ENCODE data around the gene FAM110C. TPM values are rescaled to one million over a fixed set of nuclear protein-coding genes. Genes with fewer than 3 reads are reported as not detected.

FAM110C gene
- total and polyA plus RNA-seq, 4 donors, result 4.8 to 18.2 (median 5.0) TPM

DNA sequence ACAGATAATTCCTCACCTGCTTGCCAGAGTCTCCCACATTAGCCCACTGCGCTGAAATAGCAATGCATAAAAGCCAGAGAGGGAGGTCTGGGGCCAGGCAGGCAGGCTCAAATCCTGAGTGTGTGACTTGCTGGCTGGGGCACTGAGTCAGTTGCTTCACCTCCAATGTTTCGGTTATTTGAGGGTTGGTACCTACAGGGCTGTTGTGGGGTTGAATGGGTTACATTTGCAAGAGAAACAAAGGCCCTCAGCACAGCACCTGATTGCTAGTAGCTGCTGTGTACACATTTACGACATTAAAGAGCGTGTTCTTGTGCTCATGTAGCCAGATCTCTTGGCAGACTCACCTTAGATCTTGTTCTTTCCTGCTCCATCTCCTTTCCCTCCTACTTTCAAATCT is 34.1 kb upstream of the FAM110C start:
- DNase-seq (ENCODE audit: low spot score), result no peak
- Histone ChIP-seq H3K27ac (ENCODE audit: low read depth in 1 of 2, low read length in 2 of 2) (no peak overlapping the region), H3K36me3 (ENCODE audit: control insufficient read depth in 4 of 4, insufficient read depth in 3 of 4, low read depth in 1 of 4, low read length in 3 of 4) (no peaks in the 10 kb centered on the region), H3K9me3 (ENCODE audit: control insufficient read depth in 4 of 4, low read length in 3 of 4) (no peaks in the 10 kb centered on the region), H3K27me3 (ENCODE audit: control insufficient read depth in 4 of 4, insufficient read depth in 4 of 4, low read length in 3 of 4) (no peaks in the 10 kb centered on the region), H3K9ac (ENCODE audit: low read depth in 1 of 2, low read length in 2 of 2) (no peak overlapping the region), H3K4me3 (ENCODE audit: low read depth in 1 of 3, low read length in 3 of 3) (no peak overlapping the region), H3K4me1 (ENCODE audit: control insufficient read depth in 4 of 4, insufficient read depth in 4 of 4, low read length in 3 of 4) (no peaks in the 10 kb centered on the region)
- 77% methylated on average over 4 of the region's 4 CpGs for WGBS
- TF ChIP-seq, protein P1, sequence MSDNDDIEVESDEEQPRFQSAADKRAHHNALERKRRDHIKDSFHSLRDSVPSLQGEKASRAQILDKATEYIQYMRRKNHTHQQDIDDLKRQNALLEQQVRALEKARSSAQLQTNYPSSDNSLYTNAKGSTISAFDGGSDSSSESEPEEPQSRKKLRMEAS (IDR thresholded peaks at IDR 0.05), result no peak
- TF ChIP-seq, protein P2, sequence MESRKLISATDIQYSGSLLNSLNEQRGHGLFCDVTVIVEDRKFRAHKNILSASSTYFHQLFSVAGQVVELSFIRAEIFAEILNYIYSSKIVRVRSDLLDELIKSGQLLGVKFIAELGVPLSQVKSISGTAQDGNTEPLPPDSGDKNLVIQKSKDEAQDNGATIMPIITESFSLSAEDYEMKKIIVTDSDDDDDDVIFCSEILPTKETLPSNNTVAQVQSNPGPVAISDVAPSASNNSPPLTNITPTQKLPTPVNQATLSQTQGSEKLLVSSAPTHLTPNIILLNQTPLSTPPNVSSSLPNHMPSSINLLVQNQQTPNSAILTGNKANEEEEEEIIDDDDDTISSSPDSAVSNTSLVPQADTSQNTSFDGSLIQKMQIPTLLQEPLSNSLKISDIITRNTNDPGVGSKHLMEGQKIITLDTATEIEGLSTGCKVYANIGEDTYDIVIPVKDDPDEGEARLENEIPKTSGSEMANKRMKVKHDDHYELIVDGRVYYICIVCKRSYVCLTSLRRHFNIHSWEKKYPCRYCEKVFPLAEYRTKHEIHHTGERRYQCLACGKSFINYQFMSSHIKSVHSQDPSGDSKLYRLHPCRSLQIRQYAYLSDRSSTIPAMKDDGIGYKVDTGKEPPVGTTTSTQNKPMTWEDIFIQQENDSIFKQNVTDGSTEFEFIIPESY (IDR thresholded peaks at IDR 0.05), result no peak
- TF ChIP-seq NR2F2 (IDR thresholded peaks at IDR 0.05), result no peak
- TF ChIP-seq FOXA1 (IDR thresholded peaks at IDR 0.05), result no peak
- TF ChIP-seq GABPA (IDR thresholded peaks at IDR 0.05 in 1 of 2, conservative IDR thresholded peaks at IDR 0.05 in 1 of 2), result no peak
- TF ChIP-seq HNF4A (conservative IDR thresholded peaks at IDR 0.05), result no peak
- TF ChIP-seq YY1 (IDR thresholded peaks at IDR 0.05), result no peak
- no peak for TF ChIP-seq HNF4G (IDR thresholded peaks at IDR 0.05)
- TF ChIP-seq, protein P3, sequence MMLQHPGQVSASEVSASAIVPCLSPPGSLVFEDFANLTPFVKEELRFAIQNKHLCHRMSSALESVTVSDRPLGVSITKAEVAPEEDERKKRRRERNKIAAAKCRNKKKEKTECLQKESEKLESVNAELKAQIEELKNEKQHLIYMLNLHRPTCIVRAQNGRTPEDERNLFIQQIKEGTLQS (IDR thresholded peaks at IDR 0.05), result no peak
- no peak for TF ChIP-seq FOXA2 (IDR thresholded peaks at IDR 0.05)
- TF ChIP-seq, protein P4, sequence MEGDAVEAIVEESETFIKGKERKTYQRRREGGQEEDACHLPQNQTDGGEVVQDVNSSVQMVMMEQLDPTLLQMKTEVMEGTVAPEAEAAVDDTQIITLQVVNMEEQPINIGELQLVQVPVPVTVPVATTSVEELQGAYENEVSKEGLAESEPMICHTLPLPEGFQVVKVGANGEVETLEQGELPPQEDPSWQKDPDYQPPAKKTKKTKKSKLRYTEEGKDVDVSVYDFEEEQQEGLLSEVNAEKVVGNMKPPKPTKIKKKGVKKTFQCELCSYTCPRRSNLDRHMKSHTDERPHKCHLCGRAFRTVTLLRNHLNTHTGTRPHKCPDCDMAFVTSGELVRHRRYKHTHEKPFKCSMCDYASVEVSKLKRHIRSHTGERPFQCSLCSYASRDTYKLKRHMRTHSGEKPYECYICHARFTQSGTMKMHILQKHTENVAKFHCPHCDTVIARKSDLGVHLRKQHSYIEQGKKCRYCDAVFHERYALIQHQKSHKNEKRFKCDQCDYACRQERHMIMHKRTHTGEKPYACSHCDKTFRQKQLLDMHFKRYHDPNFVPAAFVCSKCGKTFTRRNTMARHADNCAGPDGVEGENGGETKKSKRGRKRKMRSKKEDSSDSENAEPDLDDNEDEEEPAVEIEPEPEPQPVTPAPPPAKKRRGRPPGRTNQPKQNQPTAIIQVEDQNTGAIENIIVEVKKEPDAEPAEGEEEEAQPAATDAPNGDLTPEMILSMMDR (IDR thresholded peaks at IDR 0.05; ENCODE audit: low read depth, low read length, missing input control), result no peak
- TF ChIP-seq RAD21 (IDR thresholded peaks at IDR 0.05), result no peak

DNA sequence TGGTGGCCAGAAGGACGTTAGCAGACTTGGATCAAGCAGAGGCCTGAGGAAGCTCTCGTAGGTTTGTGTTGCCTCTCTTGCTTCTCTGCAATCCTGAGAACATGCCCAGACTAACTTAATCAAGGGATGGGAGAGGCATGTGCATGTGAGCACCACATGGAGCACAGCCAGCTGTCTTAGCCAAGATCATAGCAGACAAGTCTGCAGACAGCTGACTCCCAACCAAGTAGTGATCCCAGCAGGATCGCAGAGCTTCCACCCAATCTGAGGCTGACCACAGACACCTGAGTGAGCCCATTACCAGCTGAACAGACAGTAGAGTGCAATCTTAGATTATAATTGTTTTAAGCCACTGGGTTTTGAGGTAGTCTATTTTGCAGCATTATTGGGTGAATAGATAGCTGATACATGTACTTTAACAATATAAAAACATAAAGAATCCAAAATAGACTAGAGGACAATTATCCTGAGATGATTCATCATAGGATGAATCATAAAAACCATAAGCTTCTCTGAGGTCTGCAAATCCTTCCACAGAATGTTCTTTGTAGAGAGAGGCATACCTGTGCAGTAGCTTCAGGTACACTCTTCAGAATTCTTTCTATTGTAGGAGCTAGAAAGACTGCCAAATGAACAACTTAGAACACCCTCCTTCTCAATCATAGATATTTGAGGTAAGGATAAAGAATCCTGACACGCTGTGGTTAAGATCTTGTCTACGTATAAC is 25.2 kb upstream of the FAM110C start:
- no peak overlapping the region for H3K9ac ChIP-seq (ENCODE audit: low read depth in 1 of 2, low read length in 2 of 2)
- H3K4me1 ChIP-seq (ENCODE audit: control insufficient read depth in 4 of 4, insufficient read depth in 4 of 4, low read length in 3 of 4), result no peaks in the 10 kb centered on the region
- H3K4me3 ChIP-seq (ENCODE audit: low read depth in 1 of 3, low read length in 3 of 3), result no peak overlapping the region
- no peak overlapping the region for H3K27ac ChIP-seq (ENCODE audit: low read depth in 1 of 2, low read length in 2 of 2)
- H3K9me3 ChIP-seq (ENCODE audit: control insufficient read depth in 4 of 4, low read length in 3 of 4), result no peaks in the 10 kb centered on the region
- H3K27me3 ChIP-seq (ENCODE audit: control insufficient read depth in 4 of 4, insufficient read depth in 4 of 4, low read length in 3 of 4), result no peaks in the 10 kb centered on the region
- no peaks in the 10 kb centered on the region for H3K36me3 ChIP-seq (ENCODE audit: control insufficient read depth in 4 of 4, insufficient read depth in 3 of 4, low read depth in 1 of 4, low read length in 3 of 4)
- no peak for TF ChIP-seq SP1 (IDR thresholded peaks at IDR 0.05)
- TF ChIP-seq NR2F2 (IDR thresholded peaks at IDR 0.05), result no peak
- TF ChIP-seq FOXA2 (IDR thresholded peaks at IDR 0.05), result no peak
- no peak for TF ChIP-seq TAF1 (conservative IDR thresholded peaks at IDR 0.05)
- no peak for TF ChIP-seq YY1 (IDR thresholded peaks at IDR 0.05)
- TF ChIP-seq GABPA (IDR thresholded peaks at IDR 0.05 in 1 of 2, conservative IDR thresholded peaks at IDR 0.05 in 1 of 2), result no peak
- TF ChIP-seq HNF4G (IDR thresholded peaks at IDR 0.05), result no peak
- no peak for TF ChIP-seq JUND (IDR thresholded peaks at IDR 0.05)
- no peak for TF ChIP-seq EGR1 (IDR thresholded peaks at IDR 0.05; ENCODE audit: low read depth in 2 of 2)
- TF ChIP-seq, protein P5, sequence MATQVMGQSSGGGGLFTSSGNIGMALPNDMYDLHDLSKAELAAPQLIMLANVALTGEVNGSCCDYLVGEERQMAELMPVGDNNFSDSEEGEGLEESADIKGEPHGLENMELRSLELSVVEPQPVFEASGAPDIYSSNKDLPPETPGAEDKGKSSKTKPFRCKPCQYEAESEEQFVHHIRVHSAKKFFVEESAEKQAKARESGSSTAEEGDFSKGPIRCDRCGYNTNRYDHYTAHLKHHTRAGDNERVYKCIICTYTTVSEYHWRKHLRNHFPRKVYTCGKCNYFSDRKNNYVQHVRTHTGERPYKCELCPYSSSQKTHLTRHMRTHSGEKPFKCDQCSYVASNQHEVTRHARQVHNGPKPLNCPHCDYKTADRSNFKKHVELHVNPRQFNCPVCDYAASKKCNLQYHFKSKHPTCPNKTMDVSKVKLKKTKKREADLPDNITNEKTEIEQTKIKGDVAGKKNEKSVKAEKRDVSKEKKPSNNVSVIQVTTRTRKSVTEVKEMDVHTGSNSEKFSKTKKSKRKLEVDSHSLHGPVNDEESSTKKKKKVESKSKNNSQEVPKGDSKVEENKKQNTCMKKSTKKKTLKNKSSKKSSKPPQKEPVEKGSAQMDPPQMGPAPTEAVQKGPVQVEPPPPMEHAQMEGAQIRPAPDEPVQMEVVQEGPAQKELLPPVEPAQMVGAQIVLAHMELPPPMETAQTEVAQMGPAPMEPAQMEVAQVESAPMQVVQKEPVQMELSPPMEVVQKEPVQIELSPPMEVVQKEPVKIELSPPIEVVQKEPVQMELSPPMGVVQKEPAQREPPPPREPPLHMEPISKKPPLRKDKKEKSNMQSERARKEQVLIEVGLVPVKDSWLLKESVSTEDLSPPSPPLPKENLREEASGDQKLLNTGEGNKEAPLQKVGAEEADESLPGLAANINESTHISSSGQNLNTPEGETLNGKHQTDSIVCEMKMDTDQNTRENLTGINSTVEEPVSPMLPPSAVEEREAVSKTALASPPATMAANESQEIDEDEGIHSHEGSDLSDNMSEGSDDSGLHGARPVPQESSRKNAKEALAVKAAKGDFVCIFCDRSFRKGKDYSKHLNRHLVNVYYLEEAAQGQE (IDR thresholded peaks at IDR 0.05), result no peak
- no peak for TF ChIP-seq FOXA1 (IDR thresholded peaks at IDR 0.05)
- TF ChIP-seq, protein P3 (IDR thresholded peaks at IDR 0.05), result no peak
- TF ChIP-seq, protein P4 (IDR thresholded peaks at IDR 0.05; ENCODE audit: low read depth, low read length, missing input control), result no peak
- TF ChIP-seq RXRA (IDR thresholded peaks at IDR 0.05), result no peak
- DNase-seq (ENCODE audit: low spot score), result no peak
- 93% methylated on average over 5 of the region's 5 CpGs for WGBS
